HEK293 (cell line): ENCODE measurements around the gene EDDM13.

ENCODE experiments used
- GLI4 ChIP-seq: fragments of 450-650 bp; formaldehyde crosslinking; IDR thresholded peaks from 2 replicates; pipeline ENCODE4 v1.5.1; 2016; ENCODE audit warnings: missing biosample characterization, missing genetic modification characterization
- ZNF416 ChIP-seq: fragments of 450-650 bp; formaldehyde crosslinking; IDR thresholded peaks from 2 replicates; pipeline ENCODE4 v1.5.1; 2016; ENCODE audit warnings: missing biosample characterization, missing genetic modification characterization
- ZNF701 ChIP-seq: fragments of 450-650 bp; formaldehyde crosslinking; IDR thresholded peaks from 2 replicates; pipeline ENCODE4 v1.5.1; 2016; ENCODE audit warnings: missing biosample characterization, missing genetic modification characterization
- TF ChIP-seq, protein P1 (sequence below): fragments of 450-650 bp; formaldehyde crosslinking; IDR thresholded peaks from 2 replicates; pipeline ENCODE4 v1.5.1; 2016; ENCODE audit warnings: missing biosample characterization, missing genetic modification characterization

GRCh38 chr19:56333506-56333905, 61.0 kb downstream of the EDDM13 start:
- TF ChIP-seq GLI4 (tag by site-specific recombination) (no peak), ZNF701 (tag by site-specific recombination) (no peak), ZNF416 (tag by site-specific recombination) (no peak)
- TF ChIP-seq, protein P1, sequence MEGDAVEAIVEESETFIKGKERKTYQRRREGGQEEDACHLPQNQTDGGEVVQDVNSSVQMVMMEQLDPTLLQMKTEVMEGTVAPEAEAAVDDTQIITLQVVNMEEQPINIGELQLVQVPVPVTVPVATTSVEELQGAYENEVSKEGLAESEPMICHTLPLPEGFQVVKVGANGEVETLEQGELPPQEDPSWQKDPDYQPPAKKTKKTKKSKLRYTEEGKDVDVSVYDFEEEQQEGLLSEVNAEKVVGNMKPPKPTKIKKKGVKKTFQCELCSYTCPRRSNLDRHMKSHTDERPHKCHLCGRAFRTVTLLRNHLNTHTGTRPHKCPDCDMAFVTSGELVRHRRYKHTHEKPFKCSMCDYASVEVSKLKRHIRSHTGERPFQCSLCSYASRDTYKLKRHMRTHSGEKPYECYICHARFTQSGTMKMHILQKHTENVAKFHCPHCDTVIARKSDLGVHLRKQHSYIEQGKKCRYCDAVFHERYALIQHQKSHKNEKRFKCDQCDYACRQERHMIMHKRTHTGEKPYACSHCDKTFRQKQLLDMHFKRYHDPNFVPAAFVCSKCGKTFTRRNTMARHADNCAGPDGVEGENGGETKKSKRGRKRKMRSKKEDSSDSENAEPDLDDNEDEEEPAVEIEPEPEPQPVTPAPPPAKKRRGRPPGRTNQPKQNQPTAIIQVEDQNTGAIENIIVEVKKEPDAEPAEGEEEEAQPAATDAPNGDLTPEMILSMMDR (tag by site-specific recombination) = no peak
